Gastrocnemius medialis (tissue), 4 donors: ENCODE data around the gene ATP11A. TPM values are rescaled to one million over a fixed set of nuclear protein-coding genes. Genes with fewer than 3 reads are reported as not detected.

Source experiments
- ATAC-seq, 2 donors: fragments of 150-250 bp; one replicate each; pipeline ENCODE4 v1.9.1; 2016
- DNase-seq, 2 donors: peaks; one replicate each; pipeline ENCODE4 v3.0.0-alpha.2; 2019
- H3K27ac ChIP-seq, 4 donors: fragments of 200-600 bp; sonication (generic); 1 replicate in 1 of 4; 2 replicates in 3 of 4; pipeline ENCODE4 v1.5.1; 2016 to 2018; ENCODE audit warnings: mild to moderate bottlenecking in 2 of 4, moderate library complexity in 1 of 4
- H3K27me3 ChIP-seq, 3 donors: fragments of 200-600 bp; sonication (generic) in 2 of 3; 1 replicate in 1 of 3; 2 replicates in 2 of 3; pipeline versions ENCODE4 v1.5.1 to v1.6.0; 2016 to 2019; ENCODE audit warnings: mild to moderate bottlenecking in 1 of 3, moderate library complexity in 1 of 3
- H3K36me3 ChIP-seq, 2 donors: fragments of 200-600 bp; sonication (generic) in 1 of 2; one replicate each; pipeline ENCODE4 v1.5.1; 2017 to 2018
- H3K4me1 ChIP-seq, 2 donors: fragments of 200-600 bp; sonication (generic) in 1 of 2; one replicate each; pipeline ENCODE4 v1.5.1; 2016 to 2017; ENCODE audit warnings: mild to moderate bottlenecking in 2 of 2
- H3K4me3 ChIP-seq, 4 donors: fragments of 200-600 bp; sonication (generic) in 3 of 4; 1 replicate in 1 of 4; 2 replicates in 3 of 4; pipeline ENCODE4 v1.5.1; 2016 to 2019; ENCODE audit warnings: mild to moderate bottlenecking in 2 of 4
- H3K9me3 ChIP-seq, 3 donors: fragments of 200-600 bp; sonication (generic) in 2 of 3; 1 replicate in 1 of 3; 2 replicates in 2 of 3; pipeline ENCODE4 v1.5.1; 2016 to 2019
- CTCF ChIP-seq, 5 experiments: fragments of 450-650 bp in 3 of 5; fragments of 200-600 bp in 2 of 5; sonication (generic) in 2 of 5; IDR thresholded peaks in 4 of 5; conservative IDR thresholded peaks in 1 of 5; 1 replicate in 4 of 5; 2 replicates in 1 of 5; pipeline ENCODE4 v1.5.1; 2016 to 2019; ENCODE audit warnings: antibody characterized with exemption in 5 of 5, mild to moderate bottlenecking in 3 of 5, moderate library complexity in 3 of 5
- POLR2A ChIP-seq, 2 donors: fragments of 450-650 bp; IDR thresholded peaks; one replicate each; pipeline ENCODE4 v1.6.1; 2017; ENCODE audit warnings: antibody characterized with exemption in 2 of 2, mild to moderate bottlenecking in 2 of 2, moderate library complexity in 2 of 2
- in situ Hi-C, 4 donors: fragments of 200-750 bp; cut with MboI; loops; one replicate each; pipeline versions ENCODE4 v1.15.0 to v1.8.0; 2017; ENCODE audit warnings: low sequenced_read_pairs in 4 of 4
- intact Hi-C: fragments of 100-400 bp; cut with DNase I; formaldehyde crosslinking; loops from one replicate; pipeline ENCODE4 v1.15.1; 2023; ENCODE audit warnings: low total_unique reads
- total RNA-seq, 4 donors: library from RNA; depleted of rRNA; stranded (reverse); fragments of >200 nt; gene quantifications; one replicate each; pipeline versions ENCODE4 v1.1.0 to v1.2.3, GENCODE V29; 2016

Gene ATP11A
- total RNA-seq, 4 donors from 2014 or later: 10.0 to 14.2 (median 12.6) TPM

- no peak for DNase-seq
- Histone ChIP-seq H3K27ac (no peak overlapping the region), H3K9me3 (no peaks in the 10 kb centered on the region), H3K27me3 (no peaks in the 10 kb centered on the region), H3K4me1 (no peaks in the 10 kb centered on the region), H3K4me3 (no peak overlapping the region), H3K36me3 (peaks cover 0 to 24% of the 10 kb centered on the region in 2 donors)
- in situ Hi-C loops: no loop called here
- intact Hi-C loops: no loop called here
- TF ChIP-seq CTCF (IDR thresholded peaks at IDR 0.05 in 4 of 5, conservative IDR thresholded peaks at IDR 0.05 in 1 of 5) (no peak), POLR2A (IDR thresholded peaks at IDR 0.05) (no peak)
- ATAC-seq: no peak
Measured at GRCh38 chr13:112808377-112809140, 118.7 kb downstream of the ATP11A start.

- Histone ChIP-seq H3K4me3 (no peak overlapping the region), H3K36me3 (peaks cover 0 to 24% of the 10 kb centered on the region in 2 donors), H3K4me1 (no peaks in the 10 kb centered on the region), H3K9me3 (no peaks in the 10 kb centered on the region), H3K27me3 (no peaks in the 10 kb centered on the region), H3K27ac (no peak overlapping the region)
- no peak for DNase-seq
- no peak for ATAC-seq
- TF ChIP-seq CTCF (IDR thresholded peaks at IDR 0.05 in 4 of 5, conservative IDR thresholded peaks at IDR 0.05 in 1 of 5) (no peak), POLR2A (IDR thresholded peaks at IDR 0.05) (no peak)
- intact Hi-C loops: no loop called here
- in situ Hi-C loops: no loop called here
Measured at GRCh38 chr13:112809332-112810315, 119.8 kb downstream of the ATP11A start.

GRCh38 chr13:112810608-112811007 lies 120.8 kb downstream of the ATP11A start:
- Histone ChIP-seq H3K36me3 (peaks cover 0 to 24% of the 10 kb centered on the region in 2 donors), H3K4me3 (no peak overlapping the region), H3K4me1 (no peaks in the 10 kb centered on the region), H3K27me3 (no peaks in the 10 kb centered on the region), H3K27ac (no peak overlapping the region), H3K9me3 (no peaks in the 10 kb centered on the region)
- no peak for TF ChIP-seq CTCF (IDR thresholded peaks at IDR 0.05 in 4 of 5, conservative IDR thresholded peaks at IDR 0.05 in 1 of 5)
- no peak for TF ChIP-seq POLR2A (IDR thresholded peaks at IDR 0.05)
- intact Hi-C loops: no loop called here
- in situ Hi-C loops: no loop called here
- ATAC-seq (no peak), DNase-seq (no peak)

- no peak for ATAC-seq
- TF ChIP-seq POLR2A (IDR thresholded peaks at IDR 0.05) (no peak), CTCF (IDR thresholded peaks at IDR 0.05 in 4 of 5, conservative IDR thresholded peaks at IDR 0.05 in 1 of 5) (no peak)
- Histone ChIP-seq H3K4me1 (no peaks in the 10 kb centered on the region), H3K27me3 (no peaks in the 10 kb centered on the region), H3K4me3 (no peak overlapping the region), H3K9me3 (no peaks in the 10 kb centered on the region), H3K27ac (peak overlapping the region; percentile 23 to 59 (median 39)), H3K36me3 (peaks cover 0 to 21% of the 10 kb centered on the region in 2 donors)
- DNase-seq: no peak
- in situ Hi-C loops: no loop called here
- intact Hi-C loops: no loop called here
Measured at GRCh38 chr13:112812306-112813055, 122.6 kb downstream of the ATP11A start.
